DND-41 (cell line): Measurements from ENCODE around the gene PCNX1.

Source experiments
- ATAC-seq: fragments of 200-7000 bp; cut with Tn5 transposase; 3 replicates; pipeline ENCODE4 v1.9.1; 2021; ENCODE audit warnings: low read depth; ENCODE audit not compliant: insufficient read depth
- DNase-seq: peaks from one replicate; pipeline ENCODE4 v3.0.0-alpha.2; 2020
- H2AFZ ChIP-seq: 2 replicates; pipeline ENCODE4 v1.6.0; 2012; ENCODE audit warnings: low read depth, low read length
- H3K27ac ChIP-seq: 2 replicates; pipeline ENCODE4 v1.5.1; 2012; ENCODE audit warnings: low read length, inconsistent platforms
- H3K27me3 ChIP-seq: fragments of 200-600 bp; sonication (generic); 2 replicates; pipeline ENCODE4 v1.6.0; 2012; ENCODE audit warnings: low read length, mild to moderate bottlenecking, inconsistent platforms; ENCODE audit not compliant: insufficient read depth, poor library complexity
- H3K36me3 ChIP-seq: 2 replicates; pipeline ENCODE4 v1.5.1; 2012; ENCODE audit warnings: low read length, inconsistent platforms; ENCODE audit not compliant: insufficient read depth
- H3K4me1 ChIP-seq: 2 replicates; pipeline ENCODE4 v1.5.1; 2012; ENCODE audit warnings: mild to moderate bottlenecking, low read length; ENCODE audit not compliant: insufficient read depth
- H3K4me2 ChIP-seq: 2 replicates; pipeline ENCODE4 v1.6.0; 2012; ENCODE audit warnings: mild to moderate bottlenecking, moderate library complexity, low read length, inconsistent platforms; ENCODE audit not compliant: insufficient read depth
- H3K4me3 ChIP-seq, 2 experiments: fragments of 200-600 bp in 1 of 2; shearing (Covaris generic) in 1 of 2; 2 replicates each; pipeline ENCODE4 v1.5.1; 2012 to 2016; ENCODE audit warnings: inconsistent platforms in 2 of 2, low read length in 2 of 2, mild to moderate bottlenecking in 2 of 2, low read depth in 1 of 2, moderate library complexity in 1 of 2
- H3K79me2 ChIP-seq: 2 replicates; pipeline ENCODE4 v1.6.0; 2012; ENCODE audit warnings: low read length, inconsistent platforms; ENCODE audit not compliant: insufficient read depth
- H3K9ac ChIP-seq: 2 replicates; pipeline ENCODE4 v1.6.0; 2012; ENCODE audit warnings: low read depth, mild to moderate bottlenecking, inconsistent platforms, low read length, moderate library complexity
- H3K9me3 ChIP-seq: 2 replicates; pipeline ENCODE4 v1.5.1; 2012; ENCODE audit warnings: low read length, moderate library complexity, mild to moderate bottlenecking, inconsistent platforms; ENCODE audit not compliant: insufficient read depth, severe bottlenecking
- H4K20me1 ChIP-seq: 2 replicates; pipeline ENCODE4 v1.6.0; 2012; ENCODE audit warnings: low read length; ENCODE audit not compliant: insufficient read depth
- CTCF ChIP-seq: IDR thresholded peaks from 2 replicates; pipeline ENCODE4 v1.5.1; 2012; ENCODE audit warnings: borderline replicate concordance, low read length, moderate library complexity, mild to moderate bottlenecking; ENCODE audit not compliant: poor library complexity, severe bottlenecking; ENCODE audit errors: extremely low read depth
- EZH2 ChIP-seq: IDR thresholded peaks from 3 replicates; pipeline ENCODE4 v1.6.1; 2012; ENCODE audit warnings: borderline replicate concordance, low read depth, mild to moderate bottlenecking, moderate library complexity, low read length, inconsistent platforms; ENCODE audit not compliant: severe bottlenecking

The PCNX1 gene

GRCh38 chr14:71163050-71163841, 256.0 kb downstream of the PCNX1 start:
- no peaks in the 10 kb centered on the region for H3K79me2 ChIP-seq
- peaks cover 6% of the 10 kb centered on the region for H3K4me1 ChIP-seq
- H4K20me1 ChIP-seq, result no peaks in the 10 kb centered on the region
- DNase-seq (no peak), ATAC-seq (no peak)
- H2AFZ ChIP-seq, result no peak overlapping the region
- H3K27ac ChIP-seq, result no peak overlapping the region
- H3K4me2 ChIP-seq, result no peak overlapping the region
- TF ChIP-seq EZH2, result no peak
- no peak for TF ChIP-seq CTCF
- H3K9me3 ChIP-seq, result no peaks in the 10 kb centered on the region
- H3K27me3 ChIP-seq, result no peaks in the 10 kb centered on the region
- no peak overlapping the region for H3K9ac ChIP-seq
- H3K4me3 ChIP-seq, result no peak overlapping the region
- no peaks in the 10 kb centered on the region for H3K36me3 ChIP-seq

GRCh38 chr14:71163842-71164629, 256.8 kb downstream of the PCNX1 start:
- H3K4me2 ChIP-seq, result no peak overlapping the region
- H3K36me3 ChIP-seq, result no peaks in the 10 kb centered on the region
- DNase-seq (no peak), ATAC-seq (no peak)
- H4K20me1 ChIP-seq, result no peaks in the 10 kb centered on the region
- peaks cover 14% of the 10 kb centered on the region for H3K4me1 ChIP-seq
- H3K4me3 ChIP-seq, result no peak overlapping the region
- no peaks in the 10 kb centered on the region for H3K79me2 ChIP-seq
- TF ChIP-seq EZH2 (no peak), CTCF (no peak)
- H3K9me3 ChIP-seq, result no peaks in the 10 kb centered on the region
- H2AFZ ChIP-seq, result no peak overlapping the region
- H3K27me3 ChIP-seq, result no peaks in the 10 kb centered on the region
- no peak overlapping the region for H3K27ac ChIP-seq
- no peak overlapping the region for H3K9ac ChIP-seq
